ENCODE data around the gene IFIT1.
"Not testable (repeated sequence)": the region's sequence is repeated elsewhere in the genome, so short reads cannot be mapped to it uniquely, and the experiment has no call there.

The IFIT1 gene

GRCh38 chr10:89444819-89445218 is 52.4 kb downstream of the IFIT1 start:
- not testable (repeated sequence) for DNase-seq

DNA sequence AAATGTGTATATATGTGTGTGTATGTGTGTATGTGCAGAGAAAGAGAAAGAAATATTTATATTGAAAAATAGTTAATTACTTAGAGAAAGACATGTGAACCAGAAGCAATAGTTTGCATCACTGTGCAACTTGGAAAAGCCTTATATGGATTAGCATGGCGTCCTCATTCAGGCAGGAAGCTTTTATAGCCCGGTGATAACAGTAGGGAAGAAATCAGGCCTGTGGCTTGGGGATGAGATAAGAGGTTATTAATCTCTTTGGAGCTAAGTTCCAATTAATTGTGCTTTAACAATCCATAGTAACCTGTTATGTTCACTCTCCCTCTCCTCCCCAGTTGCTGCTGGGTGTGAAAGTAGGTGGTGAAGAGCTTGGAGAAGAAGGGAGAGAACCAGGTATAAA is 58.5 kb downstream of the IFIT1 start:
- DNase-seq, result no peak

DNA sequence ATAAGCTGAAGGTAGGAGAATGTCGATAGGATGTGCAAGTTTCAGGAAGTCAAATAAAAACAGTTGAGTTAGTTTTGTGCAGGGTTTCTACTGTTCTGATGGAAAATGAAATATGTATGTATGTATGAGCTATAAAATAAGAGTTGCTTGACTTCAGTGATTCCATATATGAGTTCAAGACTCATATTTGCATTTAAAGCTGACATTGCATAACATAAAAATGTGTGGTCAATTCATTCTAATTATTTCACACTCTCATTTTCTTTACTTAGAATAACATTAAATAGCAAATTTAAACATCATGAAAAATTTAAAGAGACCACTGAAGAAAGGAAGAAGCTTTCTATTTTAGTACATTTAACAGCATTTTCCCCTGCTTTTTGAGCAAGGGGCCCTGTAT is 59.8 kb downstream of the IFIT1 start:
- no peak for DNase-seq

- no peak for DNase-seq
Measured at GRCh38 chr10:89454561-89455347, 62.3 kb downstream of the IFIT1 start.
